ENCODE data around the gene ZMIZ1.

The ZMIZ1 gene

DNA sequence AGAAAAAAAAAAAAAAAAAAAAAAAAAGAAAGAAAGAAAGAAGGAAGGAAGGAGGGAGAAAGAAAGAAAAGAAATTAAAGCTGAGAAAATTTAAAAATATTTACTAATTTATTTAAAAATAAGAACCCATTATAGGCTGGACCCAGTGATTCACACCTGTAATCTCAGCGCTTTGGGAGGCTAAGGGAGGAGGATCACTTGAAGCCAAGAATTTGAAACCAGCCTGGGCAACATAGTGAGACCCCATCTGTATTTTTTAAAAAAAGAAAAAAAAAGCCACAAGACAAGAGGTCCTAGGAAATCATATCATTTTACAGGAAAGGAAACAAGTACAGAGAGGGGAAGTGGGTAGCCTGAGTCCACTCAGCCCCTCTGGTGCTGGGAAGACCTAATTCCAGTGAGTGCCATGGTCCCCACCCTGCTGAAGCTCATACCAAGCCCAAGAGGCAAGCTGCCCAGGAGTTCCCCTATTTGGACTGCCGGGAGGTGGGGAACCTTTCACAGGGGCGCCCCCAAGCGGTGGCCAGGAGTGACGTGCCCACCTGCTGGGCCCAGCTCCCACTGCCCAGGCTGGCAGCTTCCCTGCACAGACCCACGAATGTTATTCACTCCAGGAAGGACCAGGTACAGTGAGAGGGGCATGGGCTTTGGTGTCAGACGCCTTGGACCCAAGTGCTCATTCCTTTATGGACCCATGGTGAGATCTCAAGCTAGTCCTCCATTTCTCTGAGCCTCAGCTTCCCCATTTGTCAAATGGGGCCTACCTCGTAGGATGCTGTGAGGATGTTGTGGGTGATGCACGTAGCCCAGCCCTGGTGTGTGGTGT lies 133.6 kb downstream of the ZMIZ1 start:
- DNase-seq (ENCODE audit: low read depth in 3 of 3, low spot score in 1 of 3), result peak in 1 of 3 donors; percentile 13

DNA sequence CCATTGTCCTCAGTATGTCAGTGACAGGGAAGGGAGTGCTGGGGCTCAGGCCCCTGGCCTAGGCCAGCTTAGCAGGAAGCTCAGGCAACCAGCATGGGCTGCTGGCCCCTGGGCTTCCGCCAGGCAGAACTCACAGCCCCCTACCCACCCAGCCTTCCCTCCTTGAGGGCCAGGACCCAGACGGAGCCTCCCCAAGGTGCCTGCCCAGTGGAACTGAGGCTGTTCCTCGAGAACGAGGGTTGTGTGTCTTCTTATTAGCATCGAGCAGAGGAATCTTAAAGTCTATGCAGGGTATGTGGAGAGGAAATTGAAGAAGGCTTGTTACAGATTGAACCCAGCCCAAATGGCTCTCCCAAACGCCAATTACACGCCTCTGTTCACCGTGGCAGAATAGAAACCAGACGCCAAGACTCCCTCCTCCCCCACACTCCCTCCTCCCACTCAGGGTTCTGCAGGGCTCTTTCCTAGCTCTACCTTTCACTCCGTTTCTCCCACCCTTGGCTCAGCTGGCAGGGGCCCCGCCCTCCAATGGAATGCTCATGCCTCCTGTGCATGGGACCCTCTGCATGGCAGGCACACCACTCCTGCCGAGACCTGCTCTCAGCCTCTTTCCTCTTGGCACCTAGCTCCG lies 134.4 kb downstream of the ZMIZ1 start:
- no peak for DNase-seq (ENCODE audit: low read depth in 3 of 3, low spot score in 1 of 3)

DNA sequence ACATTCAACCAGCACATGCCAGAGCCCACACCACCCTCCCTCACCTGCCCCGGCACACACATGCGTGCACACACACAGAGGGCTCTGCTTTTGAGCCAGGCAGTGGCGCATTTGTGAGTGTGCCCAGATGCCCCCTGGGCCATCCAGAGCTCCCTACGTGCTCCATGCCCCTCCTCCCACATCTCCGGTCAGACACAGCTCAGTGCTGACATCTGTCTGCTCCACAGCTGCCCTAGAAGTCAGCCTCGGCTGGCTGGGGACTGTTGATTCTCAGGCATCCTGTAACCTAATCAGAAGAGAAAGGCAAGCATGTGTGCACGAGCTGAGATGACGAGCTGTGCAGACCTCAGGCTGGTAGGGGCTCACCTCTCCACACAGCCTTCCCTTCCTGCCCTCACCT lies 135.1 kb downstream of the ZMIZ1 start:
- no peak for DNase-seq (ENCODE audit: low read depth in 3 of 3, low spot score in 1 of 3)

DNA sequence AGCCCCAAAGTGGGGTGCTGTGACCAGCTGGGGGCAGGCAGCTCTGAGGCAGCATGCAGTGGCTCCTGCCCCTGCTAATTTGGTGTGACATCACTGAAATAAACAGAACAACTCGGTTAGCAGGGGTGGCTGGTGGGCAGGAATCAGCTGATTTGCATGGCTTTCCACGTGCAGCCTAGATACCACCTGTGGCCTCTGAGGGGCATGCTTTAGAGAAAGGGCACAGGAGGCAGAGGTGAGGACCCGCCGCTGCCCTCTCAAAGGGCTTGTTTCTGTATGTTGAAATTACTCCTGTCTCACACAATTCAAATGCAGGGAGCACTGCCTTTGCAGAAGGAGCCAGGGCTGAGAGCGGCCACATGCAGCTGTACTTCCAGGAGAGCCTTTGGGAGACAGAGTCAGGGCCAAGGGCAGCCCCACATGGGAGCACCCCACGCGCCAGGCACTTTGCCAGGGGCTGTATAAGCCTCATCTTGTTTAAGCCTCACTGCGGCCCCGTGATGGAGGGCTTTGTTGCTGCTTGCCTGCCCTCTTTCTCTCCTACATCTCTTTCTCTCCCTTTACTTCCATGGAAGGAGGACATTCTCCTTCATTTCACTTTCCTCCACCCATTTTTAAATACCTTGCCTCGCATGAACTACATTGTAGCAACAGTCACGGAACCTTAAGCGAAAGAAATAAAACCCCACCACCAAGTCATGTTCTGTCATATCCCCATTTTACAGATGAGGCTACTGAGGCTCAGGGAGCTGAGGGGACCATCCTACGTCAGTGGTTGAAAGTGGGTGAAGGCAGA lies 137.7 kb downstream of the ZMIZ1 start:
- DNase-seq (ENCODE audit: low read depth in 3 of 3, low spot score in 1 of 3), result no peak

DNA sequence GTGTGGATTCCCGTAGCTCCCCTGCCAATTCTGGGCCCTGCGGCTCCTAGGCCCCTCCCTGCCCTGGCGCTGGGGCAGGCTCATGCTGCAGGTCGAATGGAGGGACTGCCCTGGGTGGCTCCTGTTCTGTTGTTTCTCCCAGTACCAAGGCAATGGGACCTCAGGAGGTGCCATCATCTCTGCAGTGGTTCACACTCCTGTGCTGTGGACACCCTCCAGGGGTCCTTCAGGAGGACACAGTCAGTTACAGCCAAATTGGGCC lies 138.3 kb downstream of the ZMIZ1 start:
- no peak for DNase-seq (ENCODE audit: low read depth in 3 of 3, low spot score in 1 of 3)

DNA sequence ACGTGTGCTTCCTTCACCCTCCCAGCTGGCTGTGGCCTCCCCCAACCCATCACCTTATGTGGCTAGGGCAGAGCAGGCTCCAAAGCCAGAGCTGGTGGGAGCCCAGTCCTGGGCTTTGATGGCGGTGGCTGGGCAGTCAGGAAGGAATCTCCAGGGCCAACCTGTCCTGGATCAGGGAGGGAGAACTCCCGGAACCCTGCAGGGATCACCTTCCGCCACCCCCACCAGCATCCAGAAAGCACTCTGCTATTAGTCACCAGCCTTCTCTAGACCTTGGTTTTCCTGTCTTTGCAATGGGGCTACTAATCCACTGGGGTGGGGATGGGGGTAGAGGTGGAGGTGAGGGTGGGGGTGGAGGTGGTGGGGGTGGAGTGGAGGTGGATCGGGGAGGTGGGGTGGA lies 139.0 kb downstream of the ZMIZ1 start:
- no peak for DNase-seq (ENCODE audit: low read depth in 3 of 3, low spot score in 1 of 3)

DNA sequence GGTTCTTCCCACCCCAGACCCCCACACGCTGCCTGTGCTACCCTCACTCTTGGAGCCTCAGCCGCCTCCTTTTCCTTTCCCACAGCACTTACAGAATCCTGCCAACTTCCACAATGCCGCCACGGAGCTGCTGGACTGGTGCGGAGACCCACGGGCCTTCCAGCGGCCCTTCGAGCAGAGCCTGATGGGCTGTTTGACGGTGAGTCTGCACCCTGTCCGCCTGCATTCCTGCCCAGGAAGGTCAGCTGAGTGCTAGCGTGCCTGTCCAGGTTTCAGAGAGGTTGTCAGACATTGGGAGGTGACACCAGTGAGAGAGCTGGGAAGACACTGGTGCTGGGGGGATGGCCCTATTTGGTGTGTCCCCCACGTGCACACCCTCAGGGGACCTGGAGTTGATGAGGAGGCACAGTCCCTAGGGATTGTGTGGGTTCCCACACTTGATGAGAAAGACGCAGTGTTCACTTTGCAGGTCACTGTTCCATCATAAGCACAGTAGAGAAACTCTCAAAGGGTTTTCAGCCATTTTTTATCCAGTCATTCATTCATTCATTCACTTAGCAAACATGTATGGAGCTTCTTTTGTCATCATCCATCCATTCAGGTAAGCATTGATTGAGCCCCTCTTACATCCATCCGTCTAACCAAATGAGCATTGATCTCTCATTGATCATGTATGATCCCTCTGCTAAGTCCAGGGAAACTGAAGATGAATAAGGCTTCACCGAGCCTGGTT lies 139.7 kb downstream of the ZMIZ1 start:
- DNase-seq (ENCODE audit: low read depth in 3 of 3, low spot score in 1 of 3), result no peak

DNA sequence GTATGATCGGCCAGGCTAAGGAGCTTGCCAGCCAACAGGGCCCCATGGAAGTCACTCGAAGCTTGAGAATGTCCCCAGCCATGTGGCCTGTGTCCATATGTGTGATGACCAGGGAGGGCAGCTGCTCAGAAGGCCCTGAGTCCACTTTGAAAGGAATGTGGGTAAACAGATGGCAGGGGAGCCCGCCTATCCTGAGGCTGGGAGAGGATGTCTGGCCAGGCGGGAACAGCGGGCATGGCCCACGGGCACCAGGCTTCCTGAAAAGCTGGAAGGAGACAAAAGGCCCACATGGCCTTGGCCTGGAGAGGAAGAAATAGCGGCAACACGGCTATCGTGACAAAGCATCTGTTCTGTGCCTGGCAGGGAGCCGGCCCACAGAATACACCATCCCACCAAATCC lies 140.6 kb downstream of the ZMIZ1 start:
- no peak for DNase-seq (ENCODE audit: low read depth in 3 of 3, low spot score in 1 of 3)

DNA sequence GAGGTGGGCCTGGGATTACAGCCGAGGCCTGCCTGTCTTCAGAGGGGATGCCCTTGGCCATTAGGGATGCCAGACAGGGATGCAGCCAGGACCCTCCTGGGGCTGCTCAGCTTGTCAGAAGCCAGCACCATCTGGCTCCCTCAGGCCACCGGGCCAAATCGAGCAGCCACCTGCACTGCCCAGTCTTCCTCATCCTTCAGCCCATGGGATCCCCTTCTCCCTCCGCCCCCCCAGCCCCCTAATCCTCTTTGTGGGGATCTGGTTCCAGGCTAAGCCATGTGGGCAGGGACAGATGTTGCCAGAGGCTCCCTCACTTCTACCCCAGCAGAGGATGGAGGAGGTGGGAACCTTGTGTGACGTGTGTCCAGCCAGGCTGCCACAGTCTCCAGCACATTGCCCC lies 141.1 kb downstream of the ZMIZ1 start:
- no peak for DNase-seq (ENCODE audit: low read depth in 3 of 3, low spot score in 1 of 3)

DNA sequence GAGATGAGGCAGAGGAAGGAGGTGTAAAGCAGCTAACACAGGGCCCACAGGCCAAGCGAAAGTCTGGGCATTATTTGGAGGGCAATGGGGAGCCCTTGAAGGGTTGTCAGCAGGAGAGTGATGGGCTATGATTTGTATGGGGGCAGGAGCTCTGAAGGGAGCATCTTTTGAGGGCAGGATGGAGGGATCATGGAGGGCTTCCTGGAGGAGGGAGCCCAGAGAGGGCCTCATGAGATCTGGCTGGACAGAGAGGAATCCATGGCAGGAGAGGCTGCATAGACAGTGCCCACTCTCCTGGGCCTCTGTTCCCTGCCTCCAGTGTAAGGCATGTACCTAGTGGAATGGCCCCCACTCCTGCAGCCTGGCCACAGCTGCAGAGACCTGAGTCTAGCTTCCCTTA lies 141.9 kb downstream of the ZMIZ1 start:
- DNase-seq (ENCODE audit: low read depth in 3 of 3, low spot score in 1 of 3), result no peak

DNA sequence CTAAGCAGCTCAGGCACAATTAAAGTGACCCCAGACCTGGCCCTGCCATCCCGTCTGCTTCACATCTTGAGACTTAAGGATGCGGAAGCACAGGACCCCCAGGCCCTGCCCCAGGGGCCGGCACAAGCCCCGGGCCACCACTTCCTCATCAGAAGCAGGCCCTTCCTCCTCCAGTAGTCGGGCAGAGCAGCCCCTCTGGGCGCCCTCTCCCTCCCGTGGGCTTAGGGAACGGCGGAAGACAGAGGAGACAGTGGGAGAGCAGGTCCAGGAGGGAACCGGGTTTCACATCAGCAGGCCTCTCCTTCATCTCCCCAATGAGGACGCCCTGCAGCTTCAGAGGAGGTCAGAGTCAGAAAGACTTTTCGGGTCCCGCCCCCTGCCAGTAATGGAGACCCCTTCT lies 142.8 kb downstream of the ZMIZ1 start:
- DNase-seq (ENCODE audit: low read depth in 3 of 3, low spot score in 1 of 3), result no peak

DNA sequence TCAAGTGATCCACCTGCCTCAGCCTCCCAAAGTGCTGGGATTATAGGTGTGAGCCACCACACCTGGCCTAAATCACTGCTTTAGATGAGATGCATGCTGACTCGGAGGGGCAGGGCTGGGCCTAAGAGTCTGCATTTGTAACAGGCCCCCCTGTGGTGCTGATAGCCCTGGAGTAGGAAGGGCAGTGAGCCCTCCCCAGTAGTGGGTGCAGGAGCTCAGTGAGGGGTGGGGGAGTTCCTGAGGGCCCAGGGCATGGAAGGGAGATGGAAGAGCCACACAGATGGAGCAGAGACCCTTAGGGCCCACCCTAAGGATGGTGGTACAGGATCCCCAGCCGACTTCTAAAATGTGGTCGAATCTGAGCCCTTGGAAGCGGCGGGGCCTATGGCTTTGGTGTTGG lies 146.8 kb downstream of the ZMIZ1 start:
- DNase-seq (ENCODE audit: low read depth in 3 of 3, low spot score in 1 of 3), result no peak

DNA sequence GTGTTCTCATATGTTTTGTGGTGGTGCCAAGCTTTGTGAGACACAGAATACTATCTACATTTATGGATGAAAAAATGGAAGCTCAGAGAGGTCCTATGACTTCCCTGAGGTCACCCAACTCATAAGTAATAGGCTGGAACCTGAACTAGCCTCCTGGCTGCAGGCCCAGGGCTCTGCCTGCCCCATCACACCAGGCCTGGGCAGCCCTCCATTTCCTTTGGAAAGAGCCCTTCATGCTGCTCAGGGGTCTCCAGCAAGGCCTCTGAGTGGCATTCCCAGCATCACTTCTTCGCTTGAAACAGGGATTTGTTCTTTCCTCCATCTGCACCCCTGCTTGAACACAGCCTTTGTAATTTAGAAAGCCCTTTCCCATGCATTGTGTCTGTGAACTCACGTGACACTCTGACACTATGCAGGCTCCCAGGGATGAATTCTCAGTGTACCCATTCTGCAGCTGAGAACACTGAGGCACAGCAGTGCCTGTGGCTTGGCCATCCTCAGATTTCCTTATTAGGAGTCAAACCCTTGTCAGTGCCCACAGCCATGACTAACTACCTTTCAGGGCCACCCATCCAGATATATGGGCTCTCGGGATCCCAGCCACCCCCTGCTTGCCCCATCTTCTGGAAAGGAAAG lies 150.7 kb downstream of the ZMIZ1 start:
- no peak for DNase-seq (ENCODE audit: low read depth in 3 of 3, low spot score in 1 of 3)

DNA sequence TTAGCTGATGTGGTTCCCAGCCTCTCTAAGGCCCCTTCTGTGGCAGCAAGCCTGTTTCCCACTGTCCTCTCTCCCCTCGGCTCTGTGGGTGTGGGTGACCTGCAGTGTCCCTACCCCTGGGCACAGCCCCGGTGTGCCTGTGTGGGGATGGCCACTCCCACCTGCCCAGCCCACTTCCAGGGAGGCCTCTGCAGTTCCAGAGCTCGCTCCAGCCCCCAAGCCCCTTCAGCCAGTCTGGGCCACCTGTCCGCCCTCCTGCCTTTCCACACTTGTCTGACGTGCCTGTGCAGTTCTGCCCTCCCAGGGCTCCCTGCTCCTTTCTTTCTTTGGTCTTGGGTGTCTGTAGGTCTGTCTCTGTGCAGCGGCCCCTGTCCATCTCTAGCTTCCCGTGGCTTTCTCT lies 151.5 kb downstream of the ZMIZ1 start:
- no peak for DNase-seq (ENCODE audit: low read depth in 3 of 3, low spot score in 1 of 3)

DNA sequence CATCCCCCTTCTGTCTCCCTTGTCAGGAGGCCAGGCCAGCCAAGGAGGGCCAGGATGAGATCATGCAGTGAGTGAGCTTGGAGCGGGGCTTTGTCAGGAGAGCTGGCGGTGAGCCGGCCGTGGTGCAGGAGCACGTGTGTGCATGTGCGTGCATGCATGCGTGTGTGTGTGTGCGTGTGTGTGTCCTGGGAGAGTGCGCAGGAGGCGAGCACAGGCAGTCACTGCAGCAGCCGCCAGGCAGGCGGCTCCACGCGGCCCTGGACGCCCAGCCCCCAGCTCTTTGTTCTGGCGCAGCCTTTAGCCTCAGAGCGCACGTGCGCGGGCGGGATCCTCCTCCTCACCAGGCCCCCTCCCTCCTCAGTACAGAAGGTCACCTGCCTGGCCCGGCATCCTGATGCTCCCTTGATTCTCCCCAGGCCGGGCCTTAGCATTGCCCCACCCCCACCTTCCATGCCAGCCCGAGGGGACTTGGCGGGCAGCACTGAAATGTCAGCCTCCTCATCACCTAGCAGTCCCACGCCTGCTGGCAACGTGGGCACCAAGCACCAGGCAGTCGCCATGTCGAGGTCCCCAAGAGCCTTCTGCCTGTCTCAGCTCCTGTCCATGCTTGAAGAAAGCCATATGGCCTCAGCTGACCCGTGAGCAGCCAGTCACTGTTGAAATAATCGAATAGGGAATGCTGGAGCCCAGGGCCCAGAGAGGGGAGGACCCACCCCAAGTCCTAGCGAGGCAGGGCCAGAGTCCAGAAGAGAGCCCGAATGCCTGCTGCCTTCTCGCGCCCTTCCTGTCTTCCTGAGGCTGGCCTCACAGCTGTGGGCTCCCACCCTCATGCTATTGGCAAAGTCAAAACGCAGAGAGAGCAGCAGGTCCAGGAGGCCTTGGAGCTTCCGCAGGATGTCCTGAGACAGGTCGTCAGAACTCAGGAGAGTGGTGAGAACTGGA lies 152.6 kb downstream of the ZMIZ1 start:
- DNase-seq (ENCODE audit: low read depth in 3 of 3, low spot score in 1 of 3), result no peak

DNA sequence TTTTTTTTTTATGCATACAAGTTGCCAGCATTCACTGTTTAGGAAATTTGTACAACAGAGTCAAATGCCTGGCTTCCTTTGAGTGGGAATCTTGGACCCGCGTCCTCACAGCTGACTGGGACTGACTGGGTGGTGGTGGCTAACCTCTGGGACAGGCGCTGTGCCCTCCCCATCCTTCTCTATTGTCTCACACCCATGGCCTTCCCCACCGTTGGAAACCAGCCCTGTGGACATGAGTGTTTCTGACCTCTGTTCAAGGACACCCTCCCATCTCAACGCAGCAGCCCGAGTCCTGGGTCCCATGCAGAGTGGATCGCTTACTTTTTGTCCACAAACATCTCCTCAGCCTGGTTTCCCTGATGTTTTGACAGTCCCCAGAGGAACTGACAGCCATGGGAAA lies 153.4 kb downstream of the ZMIZ1 start:
- DNase-seq (ENCODE audit: low read depth in 3 of 3, low spot score in 1 of 3), result no peak

DNA sequence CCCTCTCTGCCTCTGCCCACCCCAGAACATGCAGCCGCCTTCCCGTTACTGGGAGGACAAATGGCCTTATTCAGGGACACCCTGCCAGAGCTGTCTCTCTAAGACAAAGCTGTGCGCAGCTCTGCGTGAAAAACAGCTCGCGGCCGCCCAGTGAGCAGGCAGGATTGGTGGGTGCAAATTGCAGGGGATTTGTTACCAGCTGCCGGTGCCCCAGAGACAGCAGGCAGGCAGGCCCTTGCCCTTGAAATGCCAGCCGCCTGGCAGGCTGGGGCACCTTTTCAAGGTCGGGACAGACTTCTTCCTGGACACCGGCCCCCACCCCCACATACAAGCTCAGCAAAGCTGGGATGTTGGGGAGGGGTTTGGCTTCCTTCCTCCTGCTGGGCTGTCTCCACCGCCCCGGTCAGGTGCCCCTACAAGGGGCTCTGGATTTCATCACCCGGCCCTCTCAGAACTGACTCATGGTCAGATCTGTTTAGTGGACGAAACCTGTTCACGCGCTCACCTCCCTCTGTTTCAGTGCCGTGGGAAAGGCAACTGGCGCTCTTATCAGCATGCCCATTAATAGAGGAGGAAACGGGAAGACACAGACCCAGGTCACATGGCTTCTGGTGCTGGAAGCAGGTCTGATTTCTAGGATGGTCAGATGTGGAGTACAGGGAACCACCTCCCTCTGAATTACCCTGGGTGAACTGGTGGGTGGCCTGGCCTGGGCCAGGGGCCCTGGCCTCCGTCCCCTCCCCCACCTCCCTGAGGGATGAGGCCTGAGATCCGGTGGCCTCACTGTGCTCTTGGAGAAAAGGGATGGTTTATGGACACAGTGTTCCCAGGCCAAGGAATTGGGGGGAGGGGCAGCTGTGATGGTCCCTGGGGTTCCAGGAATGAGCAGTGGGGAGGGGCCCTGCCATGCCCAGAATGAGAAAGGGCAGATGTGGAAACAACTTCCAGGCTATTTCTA lies 154.6 kb downstream of the ZMIZ1 start:
- no peak for DNase-seq (ENCODE audit: low read depth in 3 of 3, low spot score in 1 of 3)

DNA sequence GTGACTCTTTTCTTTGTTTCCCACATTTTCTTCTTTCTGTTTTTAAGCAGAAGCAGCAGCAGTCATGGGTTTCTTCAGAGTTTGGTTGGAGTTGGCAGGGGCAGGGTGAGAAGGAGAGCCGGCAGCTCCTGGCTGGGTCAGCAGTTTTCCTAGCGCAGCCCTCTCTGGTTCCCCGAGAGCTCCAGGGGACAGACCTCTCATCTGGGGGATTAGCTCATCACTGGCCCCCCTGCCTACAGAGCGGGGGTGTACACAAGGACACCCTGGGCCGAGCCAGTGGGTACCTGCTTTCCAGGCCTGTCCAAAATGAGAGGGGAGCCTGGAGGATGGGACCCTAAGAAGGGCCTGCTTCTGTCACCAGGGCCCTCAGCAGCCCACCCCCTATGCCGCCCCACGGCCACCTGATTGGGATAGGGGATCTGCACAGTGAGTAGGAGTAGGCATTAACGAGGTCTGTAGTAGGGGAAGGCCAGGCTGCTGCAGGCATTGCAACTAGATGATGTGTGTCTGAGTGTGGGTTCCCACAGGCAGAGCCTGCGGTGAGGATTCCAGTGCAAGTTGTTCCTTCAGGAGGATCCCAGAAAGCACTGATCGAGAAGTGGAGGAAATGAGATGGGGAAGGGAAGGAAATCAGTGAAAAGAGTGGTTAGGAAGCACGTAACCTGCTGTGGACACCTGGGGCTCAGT lies 155.6 kb downstream of the ZMIZ1 start:
- DNase-seq (ENCODE audit: low read depth in 3 of 3, low spot score in 1 of 3), result no peak
